PC-3 (cell line): ENCODE results near the gene CAPG. TPM values are rescaled to one million over a fixed set of nuclear protein-coding genes. Genes with fewer than 3 reads are reported as not detected.

Experiments used
- ATAC-seq: fragments of 200-7000 bp; cut with Tn5 transposase; 2 replicates; pipeline ENCODE4 v1.9.1; 2020; ENCODE audit warnings: mild to moderate bottlenecking, moderate library complexity
- BruUV-seq: library from RNA; stranded (reverse); fragments of 400-500 nt; replicated peaks from 2 replicates; lab custom pipeline; 2021; lab: Mats Ljungman, UMichigan
- CTCF ChIA-PET: fragments of 300-600 bp; sonication (Branson Sonifier 250); formaldehyde crosslinking; loops from one replicate; lab custom pipeline; 2022; ENCODE audit warnings: antibody characterized with exemption; lab: Charles Lee
- POLR2A ChIA-PET: fragments of 300-600 bp; sonication (Branson Sonifier 250); formaldehyde crosslinking; loops from one replicate; lab custom pipeline; 2022; ENCODE audit warnings: antibody characterized with exemption; ENCODE audit not compliant: unreplicated experiment; lab: Charles Lee
- DNase-seq: peaks from one replicate; pipeline ENCODE4 v3.0.0-alpha.2; 2015
- H2AFZ ChIP-seq: fragments of 300-600 bp; sonication (generic); 2 replicates; pipeline ENCODE4 v1.6.0; 2016; ENCODE audit warnings: antibody characterized with exemption, low read length
- H3F3A ChIP-seq: fragments of 300-600 bp; sonication (generic); one replicate; pipeline ENCODE4 v1.6.0; 2017; ENCODE audit warnings: antibody characterized with exemption, low read length, control low read depth, mild to moderate bottlenecking; ENCODE audit not compliant: unreplicated experiment
- H3K27ac ChIP-seq: fragments of 300-600 bp; sonication (generic); 2 replicates; pipeline ENCODE4 v1.5.1; 2016; ENCODE audit warnings: mild to moderate bottlenecking, low read length
- H3K27me3 ChIP-seq: fragments of 300-600 bp; sonication (generic); 2 replicates; pipeline ENCODE4 v1.6.1; 2016; ENCODE audit warnings: low read length, mixed read lengths
- H3K36me3 ChIP-seq: fragments of 300-600 bp; sonication (generic); 2 replicates; pipeline ENCODE4 v1.6.1; 2016; ENCODE audit warnings: low read depth, mixed run types, low read length, mixed read lengths
- H3K4me1 ChIP-seq: fragments of 300-600 bp; sonication (generic); 2 replicates; pipeline ENCODE4 v1.5.1; 2016; ENCODE audit warnings: low read length; ENCODE audit not compliant: insufficient read depth
- H3K4me2 ChIP-seq: fragments of 300-600 bp; sonication (generic); 2 replicates; pipeline ENCODE4 v1.6.0; 2016; ENCODE audit warnings: low read length
- H3K4me3 ChIP-seq: fragments of 300-600 bp; sonication (generic); 2 replicates; pipeline ENCODE4 v1.5.1; 2016; ENCODE audit warnings: mild to moderate bottlenecking, low read length, mixed read lengths
- H3K79me2 ChIP-seq: fragments of 300-600 bp; sonication (generic); 2 replicates; pipeline ENCODE4 v1.6.1; 2017; ENCODE audit warnings: low read length, mixed read lengths
- H3K9ac ChIP-seq: fragments of 300-600 bp; sonication (generic); 2 replicates; pipeline ENCODE4 v1.6.0; 2016; ENCODE audit warnings: mild to moderate bottlenecking, low read length
- H3K9me2 ChIP-seq: fragments of 300-600 bp; sonication (generic); replicated peaks from 2 replicates; pipeline ENCODE4 v1.6.1; 2016; ENCODE audit warnings: mixed run types, low read length, mixed read lengths
- H3K9me3 ChIP-seq: fragments of 300-600 bp; sonication (generic); 2 replicates; pipeline ENCODE4 v1.6.1; 2016; ENCODE audit warnings: low read length, mixed read lengths
- H4K20me1 ChIP-seq: fragments of 300-600 bp; sonication (generic); 2 replicates; pipeline ENCODE4 v1.6.1; 2016; ENCODE audit warnings: low read length, mixed read lengths
- EZH2 ChIP-seq: fragments of 300-600 bp; sonication (generic); IDR thresholded peaks from one replicate; pipeline ENCODE4 v1.6.1; 2017; ENCODE audit warnings: antibody characterized with exemption, mild to moderate bottlenecking, low read length; ENCODE audit not compliant: unreplicated experiment
- EZH2phosphoT487 ChIP-seq: fragments of 300-600 bp; sonication (generic); IDR thresholded peaks from 2 replicates; pipeline ENCODE4 v1.6.1; 2018; ENCODE audit warnings: mild to moderate bottlenecking, antibody characterized with exemption, low read length, borderline replicate concordance
- intact Hi-C: fragments of 100-400 bp; cut with micrococcal nuclease; formaldehyde crosslinking; loops from 2 replicates; pipeline ENCODE4 v1.9.0; 2023
- total RNA-seq: library from RNA; depleted of rRNA; stranded (reverse); fragments of >200 nt; gene quantifications from 2 replicates; pipeline ENCODE4 v1.2.3, GENCODE V29; 2014
- TF ChIP-seq, protein P1 (sequence below): fragments of 300-600 bp; sonication (generic); conservative IDR thresholded peaks from 2 replicates; pipeline ENCODE4 v1.5.1; 2017; ENCODE audit warnings: antibody characterized with exemption, low read depth, mild to moderate bottlenecking, low read length

CAPG gene
- total RNA-seq, 1 experiment from 2014 or later, result 221 TPM

DNA sequence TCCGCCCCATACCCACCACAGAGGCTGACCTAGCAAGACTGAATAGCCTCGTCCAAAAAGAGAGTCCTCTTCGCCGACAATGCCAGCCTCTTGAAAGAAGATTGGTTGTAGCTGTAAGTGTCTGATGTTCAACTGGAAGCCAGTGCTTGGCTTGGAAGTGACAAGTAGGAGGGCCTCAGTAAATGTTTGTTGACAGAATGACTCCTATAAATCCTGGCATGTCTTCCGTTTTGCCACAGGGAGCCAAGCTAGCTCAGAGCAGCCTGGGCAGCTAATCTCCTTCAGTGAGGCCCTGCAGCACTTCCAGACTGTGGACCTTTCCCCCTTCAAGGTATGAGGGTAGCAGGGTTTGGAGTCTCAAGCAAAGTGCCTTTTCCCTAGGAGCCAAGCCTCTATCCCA, 40.7 kb downstream of the CAPG start:
- POLR2A ChIA-PET, result interaction anchor here (0.6 kb wide), 3 partner anchors 38 to 227 kb away, joined by 4 to 9 read pairs (median 6); no protein-coding TSS in a partner anchor

DNA sequence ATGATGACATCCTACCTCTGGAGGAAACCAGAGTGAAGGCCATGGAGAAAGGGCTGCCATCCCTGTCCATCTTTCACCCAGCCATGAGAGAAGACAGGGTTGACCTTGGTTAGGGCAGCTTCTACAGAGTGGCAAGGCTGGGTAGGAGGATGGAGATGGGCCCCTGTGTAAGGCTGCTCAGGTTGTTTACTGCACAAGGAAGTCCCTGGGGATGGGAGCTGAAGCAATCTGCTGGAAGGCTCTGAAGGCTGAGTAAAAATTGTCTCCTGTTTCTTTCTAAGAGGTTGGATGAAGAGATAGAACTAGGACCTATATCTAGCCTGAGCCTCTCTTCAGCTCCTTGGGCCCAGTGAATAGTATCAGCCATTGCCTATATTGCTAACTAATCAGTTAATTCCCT, 41.2 kb downstream of the CAPG start:
- CTCF ChIA-PET, result interaction anchor here (0.5 kb wide), 1 partner anchor 176 kb away, joined by 5 read pairs; no protein-coding TSS in a partner anchor
- POLR2A ChIA-PET, result interaction anchor here (0.6 kb wide), 1 partner anchor 228 kb away, joined by 4 read pairs; no protein-coding TSS in a partner anchor
- peak overlapping the region; percentile 34; the same call in 1 of the 2 replicates for H3K4me2 ChIP-seq

More for the DNA sequence above, 40.7 kb downstream of the CAPG start:
- Histone ChIP-seq H3K9ac (no peak overlapping the region), H3K36me3 (no peaks in the 10 kb centered on the region; the same call in 1 of the 2 replicates), H3K27me3 (no peaks in the 10 kb centered on the region), H3F3A (no peaks in the 10 kb centered on the region), H3K4me2 (peak overlapping the region; percentile 39; the same call in 1 of the 2 replicates), H3K4me3 (no peak overlapping the region), H4K20me1 (no peaks in the 10 kb centered on the region), H3K9me2 (no peaks in the 10 kb centered on the region), H2AFZ (no peak overlapping the region), H3K27ac (0 out of 2 replicates have a peak overlapping the region, but pooled peaks have one; percentile 15), H3K9me3 (no peaks in the 10 kb centered on the region), H3K79me2 (no peaks in the 10 kb centered on the region), H3K4me1 (peaks cover 14% of the 10 kb centered on the region)
- intact Hi-C loops, result loop anchor here (1.0 kb wide), 1 partner anchor 15 kb away; the partner anchor contains the start of genes ELMOD3 and RETSAT
- TF ChIP-seq EZH2 (no peak), EZH2phosphoT487 (no peak)
- TF ChIP-seq, protein P1, sequence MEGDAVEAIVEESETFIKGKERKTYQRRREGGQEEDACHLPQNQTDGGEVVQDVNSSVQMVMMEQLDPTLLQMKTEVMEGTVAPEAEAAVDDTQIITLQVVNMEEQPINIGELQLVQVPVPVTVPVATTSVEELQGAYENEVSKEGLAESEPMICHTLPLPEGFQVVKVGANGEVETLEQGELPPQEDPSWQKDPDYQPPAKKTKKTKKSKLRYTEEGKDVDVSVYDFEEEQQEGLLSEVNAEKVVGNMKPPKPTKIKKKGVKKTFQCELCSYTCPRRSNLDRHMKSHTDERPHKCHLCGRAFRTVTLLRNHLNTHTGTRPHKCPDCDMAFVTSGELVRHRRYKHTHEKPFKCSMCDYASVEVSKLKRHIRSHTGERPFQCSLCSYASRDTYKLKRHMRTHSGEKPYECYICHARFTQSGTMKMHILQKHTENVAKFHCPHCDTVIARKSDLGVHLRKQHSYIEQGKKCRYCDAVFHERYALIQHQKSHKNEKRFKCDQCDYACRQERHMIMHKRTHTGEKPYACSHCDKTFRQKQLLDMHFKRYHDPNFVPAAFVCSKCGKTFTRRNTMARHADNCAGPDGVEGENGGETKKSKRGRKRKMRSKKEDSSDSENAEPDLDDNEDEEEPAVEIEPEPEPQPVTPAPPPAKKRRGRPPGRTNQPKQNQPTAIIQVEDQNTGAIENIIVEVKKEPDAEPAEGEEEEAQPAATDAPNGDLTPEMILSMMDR, result no peak
- ATAC-seq (peak; percentile 100), DNase-seq (peak; percentile 83)
- CTCF ChIA-PET, result interaction anchor here (0.5 kb wide), 1 partner anchor 175 kb away, joined by 5 read pairs; no protein-coding TSS in a partner anchor
- no TSS peak for BruUV-seq

More for the DNA sequence above, 41.2 kb downstream of the CAPG start:
- Histone ChIP-seq H3K9ac (no peak overlapping the region), H3K4me1 (peaks cover 14% of the 10 kb centered on the region), H3K27ac (no peak overlapping the region), H3K79me2 (no peaks in the 10 kb centered on the region), H3F3A (no peaks in the 10 kb centered on the region), H2AFZ (no peak overlapping the region), H3K9me2 (no peaks in the 10 kb centered on the region), H4K20me1 (no peaks in the 10 kb centered on the region), H3K4me3 (no peak overlapping the region), H3K9me3 (no peaks in the 10 kb centered on the region), H3K36me3 (no peaks in the 10 kb centered on the region; the same call in 1 of the 2 replicates), H3K27me3 (no peaks in the 10 kb centered on the region)
- DNase-seq (no peak), ATAC-seq (peak; percentile 9)
- intact Hi-C loops, result loop anchor here (1.0 kb wide), 1 partner anchor 15 kb away; the partner anchor contains the start of genes ELMOD3 and RETSAT
- TF ChIP-seq, protein P1, result no peak
- BruUV-seq, result no TSS peak
